ENCODE measurements around the gene TK1.
A peak's percentile ranks its signal among the peaks of the same experiment; 100 is the strongest.
"Not testable (repeated sequence)": the region's sequence is repeated elsewhere in the genome, so short reads cannot be mapped to it uniquely, and the experiment has no call there.

The TK1 gene

DNA sequence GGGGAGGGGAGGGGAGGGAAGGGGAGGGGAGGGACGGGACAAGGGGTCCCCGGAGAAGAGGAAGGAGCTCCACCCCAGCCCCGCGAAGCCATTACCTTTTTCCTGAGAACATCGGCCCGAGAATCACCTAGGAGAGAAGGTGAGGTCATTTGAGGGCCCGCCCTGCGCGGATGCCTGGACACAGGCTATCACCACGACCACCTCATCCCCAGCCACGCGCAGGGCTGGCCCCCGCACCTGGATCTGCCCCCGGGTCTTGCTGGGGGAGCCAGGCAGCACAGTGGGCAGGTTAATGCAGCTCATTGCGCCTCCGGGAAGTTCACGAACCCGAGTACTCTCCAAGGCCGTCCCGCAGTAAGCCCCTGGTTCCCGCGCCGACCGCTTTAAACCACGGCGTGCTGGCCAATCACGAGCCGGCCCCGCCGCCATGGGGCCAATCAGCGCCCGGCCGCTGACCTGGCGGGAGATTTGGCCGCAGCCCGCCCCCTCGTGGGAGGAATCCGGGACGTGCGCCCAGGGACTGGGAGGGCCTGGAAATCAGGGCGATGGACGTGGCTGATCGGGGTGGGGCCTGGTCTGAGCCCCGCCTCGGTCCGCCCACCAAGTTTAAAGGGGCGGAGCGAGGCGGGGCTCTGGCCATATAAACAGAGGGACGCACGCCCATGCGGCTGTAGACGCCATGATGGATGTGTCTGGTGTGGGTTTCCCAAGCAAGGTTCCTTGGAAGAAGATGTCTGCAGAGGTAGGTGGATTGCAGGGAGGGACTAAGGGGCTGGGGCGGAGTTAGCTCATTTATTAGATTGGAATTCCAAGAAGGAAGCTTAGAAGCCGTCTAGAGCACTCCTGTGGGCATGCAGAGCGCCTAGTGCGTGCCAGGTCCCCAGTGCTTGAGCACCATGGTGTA is at the start of gene TK1, which contains the start of gene AFMID:
TSS of gene TK1 (minus strand) at position 361 of the 904 bp plus-strand sequence. CDS start at position 303, 58 bp downstream.
TSS of gene AFMID (plus strand) at position 671 of the 904 bp plus-strand sequence. CDS start at position 680, 9 bp downstream.
- no peaks in the 10 kb centered on the region for H3K9me3 ChIP-seq (ENCODE audit: control insufficient read depth, insufficient read depth, low read length)
- no peaks in the 10 kb centered on the region for H3F3A ChIP-seq (ENCODE audit: control insufficient read depth, insufficient read depth)
- H3K79me2 ChIP-seq (ENCODE audit: control insufficient read depth, low read length) = peaks cover 97% of the 10 kb centered on the region
- no peaks in the 10 kb centered on the region for H3K27me3 ChIP-seq (ENCODE audit: control insufficient read depth, low read length)
- H3K36me3 ChIP-seq (ENCODE audit: control insufficient read depth, low read length) = peaks cover 76% of the 10 kb centered on the region
- TF ChIP-seq CTCF (IDR thresholded peaks at IDR 0.05; ENCODE audit: low read depth, low read length, poor library complexity, severe bottlenecking) (peak; percentile 51), EZH2phosphoT487 (IDR thresholded peaks at IDR 0.05; ENCODE audit: borderline replicate concordance, low read length) (no peak)
- peaks cover 73% of the 10 kb centered on the region for H3K4me1 ChIP-seq (ENCODE audit: control insufficient read depth, low read length)
- peak within 1 kb of the TSS; percentile 76 for H3K27ac ChIP-seq (ENCODE audit: low read depth, low read length)
- no peaks in the 10 kb centered on the region for H3K9me2 ChIP-seq (replicated peaks; ENCODE audit: control insufficient read depth, low read length)
- H3K4me2 ChIP-seq (ENCODE audit: low read length) = peak within 1 kb of the TSS; percentile 97
- H3K4me3 ChIP-seq (ENCODE audit: low read length) = peak within 1 kb of the TSS; percentile 100
- peaks cover 17% of the 10 kb centered on the region for H4K20me1 ChIP-seq (ENCODE audit: control insufficient read depth, insufficient read depth, low read depth, low read length)

- H3K79me2 ChIP-seq (ENCODE audit: control insufficient read depth, low read length) = no peaks in the 10 kb centered on the region
- no peak overlapping the region for H3K4me2 ChIP-seq (ENCODE audit: low read length)
- H3K9me3 ChIP-seq (ENCODE audit: control insufficient read depth, insufficient read depth, low read length) = no peaks in the 10 kb centered on the region
- H3K36me3 ChIP-seq (ENCODE audit: control insufficient read depth, low read length) = no peaks in the 10 kb centered on the region
- peaks cover 19% of the 10 kb centered on the region for H3K27me3 ChIP-seq (ENCODE audit: control insufficient read depth, low read length)
- TF ChIP-seq CTCF (IDR thresholded peaks at IDR 0.05; ENCODE audit: low read depth, low read length, poor library complexity, severe bottlenecking) = no peak
- TF ChIP-seq EZH2phosphoT487 (IDR thresholded peaks at IDR 0.05; ENCODE audit: borderline replicate concordance, low read length) = no peak
- H3K9me2 ChIP-seq (replicated peaks; ENCODE audit: control insufficient read depth, low read length) = no peaks in the 10 kb centered on the region
- no peak overlapping the region for H3K4me3 ChIP-seq (ENCODE audit: low read length)
- H3K27ac ChIP-seq (ENCODE audit: low read depth, low read length) = no peak overlapping the region
- H3K4me1 ChIP-seq (ENCODE audit: control insufficient read depth, low read length) = peaks cover 43% of the 10 kb centered on the region
- no peaks in the 10 kb centered on the region for H4K20me1 ChIP-seq (ENCODE audit: control insufficient read depth, insufficient read depth, low read depth, low read length)
- H3F3A ChIP-seq (ENCODE audit: control insufficient read depth, insufficient read depth) = peaks cover 7% of the 10 kb centered on the region
Observed at GRCh38 chr17:78235885-78236284, 49.0 kb upstream of the TK1 start.

GRCh38 chr17:78235022-78235421 is 48.2 kb upstream of the TK1 start:
- not testable (repeated sequence) for H3K4me2 ChIP-seq (ENCODE audit: low read length)

DNA sequence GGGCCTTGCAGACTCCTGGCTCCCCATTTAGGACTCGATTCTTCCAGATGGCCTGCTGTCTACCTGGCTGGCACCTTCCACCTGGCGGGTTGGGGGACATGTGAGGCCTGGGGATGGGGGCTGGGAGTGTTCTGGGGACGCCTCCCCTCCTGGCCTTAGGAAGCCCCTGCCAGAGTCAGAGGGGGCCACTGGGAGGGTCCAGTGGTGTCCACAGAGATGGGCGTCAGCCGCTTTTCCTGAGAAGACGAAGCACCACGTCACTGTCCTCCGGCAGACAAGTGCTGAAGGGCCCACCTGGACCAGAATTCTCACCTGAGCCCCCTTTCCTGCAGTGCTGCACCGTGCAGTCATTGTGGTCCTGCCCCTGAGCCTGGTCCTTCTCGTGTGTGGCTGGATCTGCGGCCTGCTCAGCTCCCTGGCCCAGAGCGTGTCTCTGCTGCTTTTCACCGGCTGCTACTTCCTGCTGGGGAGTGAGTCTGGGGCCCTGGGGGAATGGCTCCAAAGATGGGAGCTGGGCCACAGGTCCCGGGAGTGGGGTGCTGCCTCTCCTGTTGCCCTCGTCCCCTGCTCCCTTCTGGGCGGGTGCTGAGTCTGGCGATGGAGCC is 47.5 kb upstream of the TK1 start:
- Histone ChIP-seq H3K9me3 (ENCODE audit: control insufficient read depth, insufficient read depth, low read length) (no peaks in the 10 kb centered on the region), H3K27ac (ENCODE audit: low read depth, low read length) (no peak overlapping the region), H3K9me2 (replicated peaks; ENCODE audit: control insufficient read depth, low read length) (no peaks in the 10 kb centered on the region), H4K20me1 (ENCODE audit: control insufficient read depth, insufficient read depth, low read depth, low read length) (no peaks in the 10 kb centered on the region), H3F3A (ENCODE audit: control insufficient read depth, insufficient read depth) (no peaks in the 10 kb centered on the region), H3K36me3 (ENCODE audit: control insufficient read depth, low read length) (no peaks in the 10 kb centered on the region), H3K4me3 (ENCODE audit: low read length) (no peak overlapping the region), H3K4me2 (ENCODE audit: low read length) (no peak overlapping the region), H3K4me1 (ENCODE audit: control insufficient read depth, low read length) (peaks cover 41% of the 10 kb centered on the region), H3K27me3 (ENCODE audit: control insufficient read depth, low read length) (peaks cover 27% of the 10 kb centered on the region), H3K79me2 (ENCODE audit: control insufficient read depth, low read length) (no peaks in the 10 kb centered on the region)
- TF ChIP-seq CTCF (IDR thresholded peaks at IDR 0.05; ENCODE audit: low read depth, low read length, poor library complexity, severe bottlenecking) (no peak), EZH2phosphoT487 (IDR thresholded peaks at IDR 0.05; ENCODE audit: borderline replicate concordance, low read length) (no peak)

More at GRCh38 chr17:78235022-78235421, 48.2 kb upstream of the TK1 start:
- not testable (repeated sequence) for H3F3A ChIP-seq (ENCODE audit: control insufficient read depth, insufficient read depth); H3K36me3 ChIP-seq (ENCODE audit: control insufficient read depth, low read length); H3K9me2 ChIP-seq (replicated peaks; ENCODE audit: control insufficient read depth, low read length); H3K27ac ChIP-seq (ENCODE audit: low read depth, low read length); H3K79me2 ChIP-seq (ENCODE audit: control insufficient read depth, low read length); H3K9me3 ChIP-seq (ENCODE audit: control insufficient read depth, insufficient read depth, low read length); H4K20me1 ChIP-seq (ENCODE audit: control insufficient read depth, insufficient read depth, low read depth, low read length); H3K4me3 ChIP-seq (ENCODE audit: low read length)
- Histone ChIP-seq H3K4me1 (ENCODE audit: control insufficient read depth, low read length) (peaks cover 43% of the 10 kb centered on the region), H3K27me3 (ENCODE audit: control insufficient read depth, low read length) (peaks cover 27% of the 10 kb centered on the region)
